BJ (cell line): ENCODE measurements around the gene ANKRD44. TPM values are rescaled to one million over a fixed set of nuclear protein-coding genes. Genes with fewer than 3 reads are reported as not detected.
"Not testable (repeated sequence)": the region's sequence is repeated elsewhere in the genome, so short reads cannot be mapped to it uniquely, and the experiment has no call there.

Experiments used
- CTCF ChIA-PET: fragments of 350-600 bp; formaldehyde crosslinking; extraction: SDS; loops from one replicate; lab custom pipeline; 2021; ENCODE audit warnings: antibody characterized with exemption, inconsistent platforms; lab: Yijun Ruan, JAX
- POLR2A ChIA-PET: fragments of 300-600 bp; sonication (Branson Sonifier 250); formaldehyde crosslinking; extraction: SDS; loops from one replicate; lab custom pipeline; 2021; ENCODE audit warnings: antibody characterized with exemption; lab: Charles Lee
- DNase-seq: peaks from one replicate; pipeline ENCODE4 v3.0.0-alpha.2; 2011; ENCODE audit warnings: low read depth
- H3K27me3 ChIP-seq: 2 replicates; pipeline ENCODE4 v1.6.0; 2011; ENCODE audit warnings: low read length; ENCODE audit not compliant: control insufficient read depth, insufficient read depth
- H3K36me3 ChIP-seq: 2 replicates; pipeline ENCODE4 v1.5.1; 2011; ENCODE audit warnings: low read length; ENCODE audit not compliant: control insufficient read depth, insufficient read depth
- H3K4me3 ChIP-seq: 2 replicates; pipeline ENCODE4 v1.5.1; 2011; ENCODE audit warnings: low read depth, mild to moderate bottlenecking, control low read depth, low read length
- polyA plus RNA-seq: library from polyadenylated mRNA; depleted of rRNA; stranded (reverse); fragments of >200 nt; gene quantifications from 2 replicates; pipeline ENCODE4 v1.2.3, GENCODE V29; 2011
- TF ChIP-seq, protein P1 (sequence below): IDR thresholded peaks from 2 replicates; pipeline ENCODE4 v1.5.1; 2011; ENCODE audit warnings: low read depth, mild to moderate bottlenecking, control low read depth, inconsistent platforms, low read length, moderate library complexity; ENCODE audit not compliant: insufficient read depth

ANKRD44 gene
- polyA plus RNA-seq, 1 experiment: 12.4 TPM

DNA sequence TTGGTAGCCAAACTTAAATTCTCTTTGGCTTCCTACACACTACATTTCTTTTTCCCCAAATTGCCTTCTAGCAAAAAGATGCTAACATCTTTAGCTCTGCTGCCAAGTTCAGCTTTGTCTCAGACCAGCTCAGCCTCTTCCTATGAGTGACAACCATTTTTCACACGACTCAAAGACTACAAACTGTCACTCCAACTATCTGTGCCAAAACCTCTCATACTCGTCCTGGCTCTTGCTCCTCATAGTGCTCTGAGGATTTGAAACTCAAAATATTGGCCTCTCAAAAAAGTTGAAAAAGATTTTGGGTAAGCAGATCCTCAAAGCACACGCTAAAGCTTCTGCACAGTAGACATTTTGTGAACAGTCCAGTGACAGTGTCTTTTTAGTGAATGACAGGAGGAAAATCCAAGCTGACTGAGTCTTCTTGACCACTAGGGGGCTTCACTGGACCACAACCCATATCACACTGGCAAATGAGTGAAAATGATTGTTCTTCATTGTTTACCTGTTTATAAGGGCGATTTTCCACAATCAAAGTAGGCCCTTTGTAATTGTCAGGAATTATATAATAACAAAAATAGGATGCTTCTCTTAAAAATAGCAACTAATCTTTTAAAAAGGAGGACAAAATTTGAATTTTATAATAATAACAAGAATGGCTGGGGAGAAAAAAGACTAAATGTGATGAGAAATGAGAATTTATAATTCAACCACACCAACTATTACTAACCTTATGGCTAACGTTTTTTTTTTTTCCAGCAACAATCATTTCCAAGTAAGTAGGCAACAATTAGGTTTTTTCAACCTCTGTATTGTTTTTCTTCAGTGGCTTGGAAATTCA is 298.6 kb downstream of the ANKRD44 start:
- no peaks in the 10 kb centered on the region for H3K36me3 ChIP-seq
- TF ChIP-seq, protein P1, sequence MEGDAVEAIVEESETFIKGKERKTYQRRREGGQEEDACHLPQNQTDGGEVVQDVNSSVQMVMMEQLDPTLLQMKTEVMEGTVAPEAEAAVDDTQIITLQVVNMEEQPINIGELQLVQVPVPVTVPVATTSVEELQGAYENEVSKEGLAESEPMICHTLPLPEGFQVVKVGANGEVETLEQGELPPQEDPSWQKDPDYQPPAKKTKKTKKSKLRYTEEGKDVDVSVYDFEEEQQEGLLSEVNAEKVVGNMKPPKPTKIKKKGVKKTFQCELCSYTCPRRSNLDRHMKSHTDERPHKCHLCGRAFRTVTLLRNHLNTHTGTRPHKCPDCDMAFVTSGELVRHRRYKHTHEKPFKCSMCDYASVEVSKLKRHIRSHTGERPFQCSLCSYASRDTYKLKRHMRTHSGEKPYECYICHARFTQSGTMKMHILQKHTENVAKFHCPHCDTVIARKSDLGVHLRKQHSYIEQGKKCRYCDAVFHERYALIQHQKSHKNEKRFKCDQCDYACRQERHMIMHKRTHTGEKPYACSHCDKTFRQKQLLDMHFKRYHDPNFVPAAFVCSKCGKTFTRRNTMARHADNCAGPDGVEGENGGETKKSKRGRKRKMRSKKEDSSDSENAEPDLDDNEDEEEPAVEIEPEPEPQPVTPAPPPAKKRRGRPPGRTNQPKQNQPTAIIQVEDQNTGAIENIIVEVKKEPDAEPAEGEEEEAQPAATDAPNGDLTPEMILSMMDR: peak; percentile 84
- CTCF ChIA-PET: interaction anchor here (0.6 to 2.6 kb wide), 15 partner anchors 8 to 590 kb away, joined by 3 to 10 read pairs (median 4); no protein-coding TSS in a partner anchor
- POLR2A ChIA-PET: no interaction called here
- no peak for DNase-seq
- no peaks in the 10 kb centered on the region for H3K27me3 ChIP-seq
- no peak overlapping the region for H3K4me3 ChIP-seq

- DNase-seq: no peak
- CTCF ChIA-PET: interaction anchor here (1.3 to 2.6 kb wide), 7 partner anchors 9 to 157 kb away, joined by 3 to 10 read pairs (median 6); no protein-coding TSS in a partner anchor
- Histone ChIP-seq H3K4me3 (no peak overlapping the region), H3K36me3 (no peaks in the 10 kb centered on the region), H3K27me3 (no peaks in the 10 kb centered on the region)
- TF ChIP-seq, protein P1: no peak
- POLR2A ChIA-PET: no interaction called here
Measured at GRCh38 chr2:197011021-197011417, 299.6 kb downstream of the ANKRD44 start.

DNA sequence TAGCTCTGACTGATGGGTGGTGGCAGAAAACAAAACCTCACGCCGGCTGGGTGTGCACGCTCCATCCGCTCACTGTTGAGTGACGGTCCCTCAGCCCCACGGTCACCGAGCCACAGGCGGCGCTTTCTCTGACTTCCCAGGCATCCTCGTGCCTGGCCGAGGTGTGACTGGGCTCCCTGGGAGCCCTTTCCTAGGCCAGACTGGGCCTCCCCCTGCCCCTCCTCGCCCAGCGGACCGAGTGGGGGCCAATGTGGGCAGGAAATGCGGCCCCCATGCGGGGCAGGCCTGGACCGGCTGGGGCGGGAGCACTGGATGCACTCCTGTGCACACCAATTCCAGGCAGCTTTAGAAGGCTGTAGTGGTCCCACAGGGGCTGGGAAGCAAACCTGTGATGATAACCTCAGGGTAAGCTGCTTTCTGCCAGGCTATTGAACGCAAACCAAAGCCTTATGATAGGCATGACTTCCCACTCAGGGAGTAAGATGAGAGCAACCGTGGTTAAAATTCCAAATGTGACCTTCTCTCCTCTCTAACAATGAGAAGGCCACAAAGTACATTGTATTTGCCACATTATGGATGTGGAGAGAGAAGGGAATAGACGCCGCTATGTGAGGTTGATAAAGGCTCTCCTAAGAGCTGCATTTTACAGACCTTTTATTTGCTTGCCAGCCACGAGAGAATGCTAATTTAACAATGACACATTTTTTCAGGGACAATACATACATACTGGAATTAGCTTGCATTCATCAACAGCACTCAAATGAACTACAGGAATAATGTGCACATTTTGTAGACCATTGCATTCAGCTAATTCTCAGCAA is 300.2 kb downstream of the ANKRD44 start:
- H3K36me3 ChIP-seq: no peaks in the 10 kb centered on the region
- CTCF ChIA-PET: interaction anchor here (0.9 to 2.6 kb wide), 8 partner anchors 10 to 369 kb away, joined by 3 to 10 read pairs (median 6); no protein-coding TSS in a partner anchor
- TF ChIP-seq, protein P1: no peak
- no peaks in the 10 kb centered on the region for H3K27me3 ChIP-seq
- POLR2A ChIA-PET: no interaction called here
- DNase-seq: no peak
- no peak overlapping the region for H3K4me3 ChIP-seq

DNA sequence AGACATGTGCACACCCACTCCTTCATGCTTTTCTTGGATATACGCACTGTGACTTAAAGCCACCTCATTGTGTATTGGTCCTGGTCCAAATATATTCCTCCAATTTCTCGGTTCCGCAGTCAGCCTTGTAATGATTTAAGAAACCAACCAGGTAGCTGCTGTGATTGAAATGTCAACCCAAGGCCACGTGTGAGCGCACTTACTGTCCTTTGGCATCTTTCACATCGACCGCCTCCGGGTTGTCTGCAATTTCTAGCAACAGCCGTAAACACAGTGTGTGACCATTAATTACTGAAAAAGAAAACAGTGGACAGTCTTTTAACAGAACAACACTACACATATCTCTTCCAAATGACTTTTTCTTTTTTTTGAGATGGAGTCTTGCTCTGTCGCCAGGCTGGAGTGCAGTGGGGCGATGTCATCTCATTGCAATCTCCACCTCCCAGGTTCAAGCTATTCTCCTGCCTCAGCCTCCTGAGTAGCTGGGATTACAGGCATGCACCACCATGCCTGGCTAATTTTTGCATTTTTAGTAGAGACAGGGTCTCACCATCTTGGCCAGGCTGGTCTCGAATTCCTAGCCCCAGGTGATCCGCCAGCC is 301.7 kb downstream of the ANKRD44 start:
- H3K27me3 ChIP-seq, POLR2A ChIA-PET, DNase-seq, H3K4me3 ChIP-seq, H3K36me3 ChIP-seq: not testable (repeated sequence)
- CTCF ChIA-PET: interaction anchor here (0.7 to 2.0 kb wide), 4 partner anchors 10 to 370 kb away, joined by 3 to 5 read pairs (median 4); no protein-coding TSS in a partner anchor

- peak; percentile 22 for DNase-seq
- TF ChIP-seq, protein P1: no peak
- ChIA-PET CTCF (interaction anchor here (0.9 kb wide), 1 partner anchor 9 kb away, joined by 3 read pairs; no protein-coding TSS in a partner anchor), POLR2A (interaction anchor here (0.6 to 0.7 kb wide), 2 partner anchors 20 to 121 kb away, joined by 3 to 4 read pairs; no protein-coding TSS in a partner anchor)
- H3K4me3 ChIP-seq: no peak overlapping the region
- H3K36me3 ChIP-seq: no peaks in the 10 kb centered on the region
- no peaks in the 10 kb centered on the region for H3K27me3 ChIP-seq
Measured at GRCh38 chr2:197007716-197008628, 302.6 kb downstream of the ANKRD44 start.
